NCI-H2029 (cell line): ENCODE results near the gene TMEM178B.
"Not testable (repeated sequence)": the region's sequence is repeated elsewhere in the genome, so short reads cannot be mapped to it uniquely, and the experiment has no call there.

Experiments
- DNase-seq: peaks from one replicate; lab custom pipeline; 2025; lab: John Stamatoyannopoulos, UW

TMEM178B gene

DNA sequence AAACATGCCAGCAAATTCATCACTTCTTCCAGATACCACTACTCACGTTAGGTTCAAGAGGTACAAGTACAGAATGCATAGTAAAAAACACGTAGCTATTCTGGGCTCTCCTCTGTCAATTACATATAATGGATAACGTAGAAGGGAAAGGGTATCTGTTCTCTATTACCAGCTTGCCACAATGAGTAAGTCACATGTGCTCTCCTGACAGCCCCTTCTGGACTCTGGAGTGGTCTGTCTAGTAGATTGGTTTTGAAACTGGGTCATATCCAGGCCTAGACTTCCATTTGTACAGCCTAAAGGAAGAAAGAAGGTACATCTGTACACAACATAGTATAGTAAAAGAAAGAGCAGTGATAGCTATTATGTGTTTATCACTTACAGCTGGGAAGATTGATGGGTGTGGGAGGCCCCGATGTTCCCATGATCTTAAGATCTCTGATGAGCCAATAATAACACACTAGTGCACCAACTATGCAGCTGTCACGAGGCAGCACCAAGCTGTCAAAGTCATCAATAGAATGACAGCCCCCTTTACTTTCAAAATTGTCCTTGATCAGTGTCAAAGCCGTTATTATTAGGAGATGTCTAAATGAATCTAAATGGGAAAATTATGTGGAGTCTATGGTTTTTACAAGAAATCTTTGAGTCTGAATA is 315.4 kb downstream of the TMEM178B start:
- DNase-seq: no peak

DNA sequence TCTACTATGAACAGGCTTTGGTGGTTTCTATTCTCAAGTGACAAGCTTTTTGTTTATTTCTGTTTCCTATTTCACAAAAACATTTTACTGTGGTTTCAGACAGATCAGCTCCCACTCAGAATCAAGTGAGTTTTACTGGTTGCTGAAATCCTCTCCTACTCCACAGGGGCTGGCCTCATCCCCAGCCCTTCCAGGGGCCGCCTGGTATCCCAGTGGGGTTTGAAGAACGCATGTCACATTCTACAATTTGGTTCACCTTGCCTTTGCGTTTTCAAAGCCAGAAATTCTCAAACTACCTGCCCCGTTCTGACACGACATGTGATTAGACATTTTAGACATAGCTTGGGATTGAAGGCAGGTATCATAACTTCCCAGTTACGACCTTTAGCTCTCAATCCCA is 316.5 kb downstream of the TMEM178B start:
- DNase-seq: no peak

DNA sequence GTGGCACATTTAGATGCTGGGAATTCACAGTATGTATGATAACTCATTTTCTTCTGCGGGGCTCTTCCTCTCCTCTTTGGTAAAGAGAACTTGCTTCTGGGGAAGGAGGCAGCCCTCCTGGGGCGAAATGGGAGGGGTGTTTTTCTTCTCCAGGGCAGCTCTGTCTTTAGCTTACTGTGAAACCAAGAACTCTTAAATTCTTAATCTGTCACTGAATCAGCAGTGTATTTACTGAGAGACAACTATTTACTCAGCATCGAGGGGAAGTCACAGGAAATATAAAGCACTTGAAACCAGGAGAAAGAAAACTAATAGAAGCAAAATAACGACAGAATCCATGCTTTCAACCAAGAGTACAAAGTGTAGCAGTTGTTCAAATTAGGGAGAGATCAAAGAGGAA is 319.2 kb downstream of the TMEM178B start:
- DNase-seq: no peak

DNA sequence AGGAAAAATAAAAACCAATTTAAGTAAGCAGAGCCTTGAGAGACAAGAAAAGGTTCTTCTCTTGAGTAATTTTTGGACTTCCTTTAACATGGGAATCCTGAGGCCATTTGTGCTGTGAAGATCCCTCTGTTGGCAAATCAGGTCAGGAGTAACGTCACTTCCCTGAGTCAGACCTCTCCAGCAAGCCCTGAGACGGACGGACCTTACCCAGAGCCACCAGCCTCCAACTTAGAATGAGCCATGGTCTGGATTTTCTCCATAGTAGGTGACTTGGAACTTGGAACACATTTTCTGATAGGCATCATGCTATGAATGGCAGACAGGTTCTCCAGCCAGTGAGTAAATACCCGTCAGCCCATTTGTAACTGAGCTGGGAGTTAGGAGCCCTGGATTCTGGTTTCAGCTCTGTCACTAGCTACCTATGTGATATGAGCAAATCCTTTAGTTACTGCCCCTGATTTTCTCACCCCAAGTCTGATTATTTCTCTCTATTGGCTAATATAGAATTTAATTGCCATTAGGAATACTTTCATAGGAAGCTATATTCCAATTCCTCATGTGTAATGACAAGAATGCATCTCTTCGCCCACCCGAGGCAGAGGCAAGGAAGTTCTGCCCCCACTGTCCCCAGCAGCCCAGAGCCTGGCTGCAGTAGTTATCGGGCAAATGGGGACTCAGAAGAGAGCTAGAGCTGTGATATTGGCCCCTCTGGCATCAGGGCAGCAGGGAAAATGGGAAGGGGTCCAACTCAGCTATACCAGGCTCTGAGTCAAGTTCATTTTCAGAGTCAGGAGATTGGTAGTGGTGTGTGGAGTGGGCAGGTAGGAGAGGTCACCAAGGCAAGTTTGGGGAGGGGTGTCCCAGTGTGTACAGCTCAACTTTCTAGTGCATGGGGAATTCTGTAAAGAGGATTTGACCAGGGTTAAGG is 323.6 kb downstream of the TMEM178B start:
- DNase-seq: no peak

DNA sequence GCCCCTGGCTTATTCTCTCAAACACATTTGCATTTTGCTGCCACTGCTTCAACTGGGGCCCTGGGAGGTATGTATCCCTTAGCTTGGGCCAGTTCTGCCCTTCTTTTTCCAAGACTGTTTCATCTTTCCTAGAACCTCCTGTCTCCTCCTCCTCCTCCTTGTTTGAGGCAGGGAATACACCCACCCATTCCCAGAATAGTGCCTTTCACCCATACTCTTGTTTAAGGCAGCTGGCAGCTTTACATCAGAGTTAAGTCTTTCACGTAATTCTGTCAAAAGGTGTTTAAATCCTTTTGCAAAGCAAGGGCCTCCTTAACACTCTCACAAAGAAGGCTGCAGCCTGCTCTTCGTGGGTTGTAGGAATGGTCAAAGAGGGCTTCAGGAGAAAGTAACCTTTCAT is 326.5 kb downstream of the TMEM178B start:
- no peak for DNase-seq

DNA sequence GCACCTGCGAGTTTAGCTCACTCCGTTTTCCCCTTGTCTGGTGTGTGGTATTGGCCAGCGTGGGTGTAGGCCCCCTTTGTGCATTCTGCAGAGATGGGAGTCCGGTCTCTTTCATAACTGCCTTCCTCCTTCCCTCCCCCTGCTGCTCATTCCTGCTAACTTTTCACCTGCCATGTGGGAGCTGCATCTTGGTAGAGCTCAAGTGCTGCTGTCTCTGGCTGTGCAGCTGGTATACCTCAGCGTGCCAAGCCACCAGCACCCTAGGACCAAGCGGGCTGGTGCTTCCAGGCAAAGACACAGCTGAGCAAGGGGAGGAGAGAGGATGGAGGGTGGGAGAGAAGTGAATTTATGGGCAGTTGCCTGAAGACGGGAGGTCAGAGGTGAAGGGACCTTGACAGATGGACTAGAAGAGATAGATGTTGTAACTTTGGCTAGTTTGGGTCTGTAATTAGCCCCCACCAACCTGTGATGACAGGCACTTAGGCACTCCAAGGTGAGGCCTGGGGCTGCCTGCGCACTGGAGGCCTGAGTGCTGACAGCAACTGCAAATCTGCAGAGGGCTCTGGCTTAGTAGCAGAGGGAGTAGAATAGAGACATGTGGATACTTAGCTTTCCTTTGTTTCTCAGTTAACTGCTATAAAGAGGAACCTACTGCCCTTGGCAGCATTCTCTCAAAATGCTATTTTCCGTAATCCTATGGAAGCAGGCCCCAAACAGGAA is 328.6 kb downstream of the TMEM178B start:
- no peak for DNase-seq

DNA sequence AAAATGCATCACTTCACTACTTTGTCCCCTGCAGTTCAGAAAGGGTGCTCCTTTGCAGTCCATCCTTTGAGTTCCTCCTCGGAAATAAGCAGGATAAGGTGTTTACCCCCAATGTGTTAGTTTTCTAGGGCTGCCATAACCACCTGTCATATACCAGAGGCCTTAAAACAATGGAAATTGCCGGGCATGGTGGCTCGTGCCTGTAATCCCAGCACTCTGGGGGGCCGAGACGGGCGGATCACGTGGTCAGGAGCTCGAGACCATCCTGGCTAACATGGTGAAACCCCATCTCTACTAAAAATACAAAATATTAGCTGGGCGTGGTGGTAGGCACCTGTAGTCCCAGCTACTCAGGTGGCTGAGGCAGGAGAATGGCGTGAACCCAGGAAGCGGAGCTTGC is 330.0 kb downstream of the TMEM178B start:
- DNase-seq: not testable (repeated sequence)

DNA sequence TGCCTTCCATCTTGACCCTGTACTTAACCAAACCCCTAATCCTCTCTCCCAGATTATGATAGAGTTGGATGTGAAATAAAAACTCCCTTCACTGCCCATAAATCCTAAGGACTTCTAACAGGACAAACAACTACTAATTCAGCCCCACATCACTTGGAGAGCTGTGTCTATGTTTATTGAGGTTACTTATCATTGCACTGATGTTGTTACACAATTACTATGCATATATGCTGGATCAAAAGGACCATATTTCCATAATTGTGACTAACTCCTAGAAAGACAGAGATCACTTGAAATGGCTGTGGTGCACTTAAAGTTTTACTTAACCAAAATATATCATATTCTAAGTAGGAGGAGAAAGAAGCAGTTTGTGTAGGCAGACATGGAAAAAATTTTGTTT is 332.5 kb downstream of the TMEM178B start:
- no peak for DNase-seq

DNA sequence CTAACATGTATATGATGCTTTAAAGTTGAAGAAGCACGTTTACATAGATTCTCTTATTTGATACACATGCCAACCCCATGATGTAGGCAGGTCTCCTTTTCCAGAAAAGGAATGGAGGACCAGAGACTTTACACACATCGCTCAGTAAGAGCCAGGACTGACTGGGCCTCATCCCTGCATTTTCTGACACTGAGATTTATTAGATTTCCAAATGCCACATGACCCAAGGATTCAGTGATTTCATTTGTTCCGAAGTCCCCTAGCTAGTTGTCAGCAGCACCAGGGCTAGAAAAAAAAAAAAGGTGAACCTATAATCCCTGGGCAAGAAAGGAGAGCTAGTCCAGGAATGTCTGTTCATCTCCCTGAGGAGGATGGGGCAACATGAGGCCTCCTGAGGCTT is 334.0 kb downstream of the TMEM178B start:
- DNase-seq: no peak

DNA sequence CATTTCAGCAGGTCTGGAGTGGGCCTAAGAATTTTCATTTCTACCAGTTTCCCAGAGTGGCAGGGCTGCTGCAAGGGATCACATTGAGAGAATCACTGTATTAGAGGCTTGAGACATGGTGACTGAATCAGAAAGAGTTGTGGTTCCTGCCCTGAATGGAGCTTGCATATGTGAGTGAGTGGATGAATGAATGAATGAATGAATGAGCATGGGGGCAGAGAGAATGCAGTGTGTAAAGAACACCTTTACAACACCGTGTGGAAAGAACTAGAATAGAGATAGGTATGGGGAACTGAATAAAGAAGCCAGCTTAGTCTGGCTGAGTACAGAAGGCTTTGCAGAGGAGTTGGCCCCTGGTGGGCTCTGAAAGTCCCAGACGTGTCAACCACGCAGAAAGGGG is 334.6 kb downstream of the TMEM178B start:
- DNase-seq: no peak

DNA sequence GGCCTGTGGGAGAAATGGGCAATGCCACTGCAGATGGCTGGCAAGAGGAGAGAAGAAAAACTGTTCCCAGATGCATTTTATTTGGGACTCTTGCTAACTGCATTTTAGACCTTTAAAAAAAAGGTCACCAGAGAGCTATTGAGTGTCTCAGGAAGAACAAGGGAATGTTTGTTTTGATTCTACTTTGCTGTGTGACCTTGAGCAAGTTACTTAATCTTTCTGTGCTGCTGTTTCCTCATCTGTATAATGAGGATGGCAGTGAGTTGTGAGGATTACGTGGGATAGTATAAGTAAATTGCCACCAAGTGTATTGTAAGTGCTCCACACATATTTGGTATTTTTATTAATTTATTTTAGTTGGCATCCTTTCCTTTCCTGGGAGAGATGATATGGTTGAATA is 335.4 kb downstream of the TMEM178B start:
- DNase-seq: no peak

DNA sequence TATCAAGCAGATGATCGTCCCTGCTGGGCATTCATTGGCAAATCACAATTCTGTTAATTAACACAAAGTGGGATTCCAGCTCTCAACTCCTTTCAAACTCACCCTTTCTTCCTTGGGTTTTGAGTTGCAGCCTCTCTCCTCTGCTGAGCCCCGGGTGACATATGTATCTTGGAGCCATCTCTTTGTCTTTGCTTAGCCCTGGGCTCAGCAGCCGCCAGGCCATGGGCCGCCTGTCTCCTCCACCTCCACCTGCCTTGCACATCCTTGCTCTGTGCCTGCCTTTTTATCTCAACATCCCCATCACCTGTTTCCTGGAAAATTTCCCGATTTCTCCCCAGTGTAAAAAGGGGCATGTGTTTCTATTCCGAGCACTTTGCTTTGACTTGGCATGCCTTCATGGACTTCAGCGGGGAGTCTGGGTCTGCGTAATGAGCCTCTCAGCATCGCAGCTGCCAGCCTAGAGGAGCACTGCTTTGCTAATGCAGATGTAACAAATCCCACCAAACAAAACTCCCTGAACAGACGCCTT is 336.0 kb downstream of the TMEM178B start:
- DNase-seq: no peak

DNA sequence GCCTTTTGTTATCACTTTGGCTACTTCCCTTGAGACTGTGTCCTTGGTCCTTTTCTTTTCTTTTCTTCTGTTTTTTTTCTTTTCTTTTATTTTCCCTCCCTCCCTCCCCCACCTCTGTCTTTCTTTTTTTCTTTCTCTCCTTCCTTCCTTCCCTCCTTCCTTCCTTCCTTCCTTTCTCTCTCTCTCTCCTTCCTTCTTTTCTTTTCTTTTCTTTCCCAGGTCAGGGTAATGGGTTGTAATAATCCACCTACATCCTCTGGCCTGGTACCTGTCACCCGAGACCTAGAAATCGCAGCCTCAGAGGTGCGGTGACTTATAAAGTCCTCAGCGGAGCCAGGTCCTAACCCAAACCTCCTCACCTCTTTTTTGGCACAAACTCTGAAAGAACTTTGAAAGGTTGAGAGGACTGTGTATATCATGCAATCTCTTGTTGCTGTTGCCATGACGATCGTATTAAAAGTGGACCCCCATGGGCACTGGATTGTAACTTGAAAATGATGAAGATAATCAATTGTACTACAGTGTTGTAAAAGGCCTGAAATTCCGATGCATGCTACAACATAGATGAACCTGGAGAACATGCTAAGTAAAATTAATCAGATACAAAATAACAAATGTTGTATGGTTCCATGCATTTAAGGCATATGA is 336.6 kb downstream of the TMEM178B start:
- DNase-seq: no peak

DNA sequence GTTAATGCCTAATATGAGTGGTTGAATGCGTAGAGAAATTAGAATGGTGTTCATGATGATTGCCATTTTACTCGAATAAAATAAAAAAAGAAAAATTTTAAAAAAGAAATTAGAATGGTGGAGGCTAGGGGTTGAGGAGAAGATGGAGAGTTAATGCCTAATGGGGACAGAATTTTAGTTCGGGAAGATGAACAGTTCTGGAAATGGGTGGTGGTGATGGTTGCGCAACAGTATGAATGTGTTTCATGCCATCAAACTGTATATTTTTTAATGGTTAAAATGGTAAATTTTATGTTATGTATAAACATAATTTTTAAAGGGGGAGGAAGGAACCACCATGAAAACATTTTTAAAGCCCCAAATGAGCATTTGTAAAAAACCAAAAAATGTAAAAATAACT is 337.3 kb downstream of the TMEM178B start:
- DNase-seq: no peak

DNA sequence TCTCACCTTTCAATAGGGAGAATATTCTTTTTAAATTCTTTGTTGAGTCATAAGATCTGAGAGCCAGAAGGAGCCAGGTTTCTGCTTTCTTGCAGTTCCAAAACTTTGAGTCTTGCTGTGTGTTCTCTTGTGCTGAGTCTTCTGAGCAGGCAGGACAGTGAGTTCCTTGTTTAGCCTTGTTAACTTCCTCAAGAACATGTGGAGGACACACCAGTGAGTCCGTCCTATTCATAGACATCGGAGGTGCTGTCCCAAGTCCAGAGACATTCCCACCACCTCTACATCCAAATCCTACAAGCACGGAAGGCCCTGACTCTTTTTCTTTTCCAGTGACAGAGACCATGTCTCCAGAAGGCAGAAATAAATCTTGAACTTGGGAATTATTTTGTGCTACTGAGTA is 342.1 kb downstream of the TMEM178B start:
- DNase-seq: no peak

DNA sequence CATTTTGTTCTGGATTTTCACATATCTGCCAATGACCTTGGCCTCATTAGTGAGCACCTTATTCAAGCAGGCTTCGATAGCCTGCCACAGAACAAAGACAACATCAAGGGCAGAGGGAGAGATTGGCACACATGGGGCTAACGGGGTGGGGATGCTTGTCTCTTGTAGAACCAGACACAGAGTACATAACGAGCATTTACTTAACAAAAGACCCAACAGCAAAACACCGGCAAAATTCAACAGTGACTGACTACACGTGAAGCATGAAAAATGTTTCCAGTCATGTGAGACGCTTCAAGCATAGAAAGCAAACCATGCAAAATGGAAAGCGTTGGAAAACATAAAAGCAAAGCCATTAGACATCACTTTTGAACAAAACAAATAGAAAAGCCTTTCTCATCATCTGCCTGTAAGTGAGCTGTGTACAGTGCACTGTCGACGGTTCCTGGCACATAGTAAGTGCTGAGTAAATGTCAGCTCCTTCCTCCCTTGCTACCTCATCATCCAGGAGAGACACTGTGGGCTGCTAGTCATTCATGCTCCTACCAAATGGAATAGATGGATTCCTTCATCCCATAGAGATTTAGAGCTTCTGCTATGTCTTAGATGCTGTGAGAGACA is 342.9 kb downstream of the TMEM178B start:
- peak; percentile 97 for DNase-seq

DNA sequence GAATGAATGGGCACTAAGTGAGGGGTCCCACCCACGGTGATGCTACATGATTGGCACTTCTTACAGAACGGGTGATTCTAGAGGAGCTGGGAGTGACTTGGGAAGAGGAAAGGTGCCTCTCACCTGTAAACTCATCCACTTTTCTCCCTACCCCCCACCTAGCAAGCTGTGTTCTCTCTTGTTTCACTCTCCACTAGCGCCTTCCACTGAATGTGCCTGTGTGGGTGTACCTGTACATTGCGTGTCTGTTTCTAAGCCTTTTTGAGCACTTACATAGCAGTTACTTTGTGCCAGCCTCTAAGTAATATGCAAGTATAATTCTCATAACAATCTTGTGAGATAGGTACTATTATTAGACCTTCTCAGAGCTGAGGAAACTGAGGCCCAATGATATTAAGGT is 343.6 kb downstream of the TMEM178B start:
- DNase-seq: no peak

DNA sequence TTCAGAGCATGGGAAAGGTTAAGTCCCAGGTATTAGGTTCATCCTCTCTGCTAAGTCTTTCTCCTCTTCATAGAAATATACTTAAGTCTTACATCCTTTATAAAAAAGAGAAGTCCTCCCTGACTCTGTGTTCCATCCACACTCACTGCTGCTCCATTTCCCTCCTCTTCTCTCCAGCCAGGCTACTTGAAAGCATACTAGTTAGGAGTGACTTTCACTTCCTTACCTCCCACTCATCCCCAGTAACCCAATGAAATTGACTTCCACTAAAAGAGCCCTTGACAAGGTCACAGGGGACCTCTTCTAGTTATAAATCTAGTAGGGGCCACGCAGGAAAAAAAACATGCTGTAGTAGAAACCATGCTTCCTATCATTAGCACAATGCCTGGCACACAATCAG is 344.2 kb downstream of the TMEM178B start:
- no peak for DNase-seq

DNA sequence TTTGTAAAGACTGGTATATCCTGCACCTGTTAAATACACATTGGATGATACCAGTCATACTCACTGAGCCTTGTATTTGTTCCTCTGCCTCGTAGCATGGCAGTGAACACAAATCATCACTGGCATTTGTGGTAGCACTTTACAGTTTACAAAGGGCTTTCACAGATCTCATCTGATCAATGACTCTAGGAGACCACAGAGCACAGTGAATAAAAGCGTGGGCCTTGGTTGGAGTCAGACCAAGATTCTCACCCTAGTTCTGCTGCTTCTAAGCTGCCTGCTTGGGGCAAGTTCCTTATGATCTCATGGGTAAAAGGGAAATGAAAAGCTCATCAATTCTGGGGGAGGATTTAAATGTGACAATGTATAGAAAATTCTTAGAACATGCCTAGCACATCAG is 347.4 kb downstream of the TMEM178B start:
- DNase-seq: no peak

DNA sequence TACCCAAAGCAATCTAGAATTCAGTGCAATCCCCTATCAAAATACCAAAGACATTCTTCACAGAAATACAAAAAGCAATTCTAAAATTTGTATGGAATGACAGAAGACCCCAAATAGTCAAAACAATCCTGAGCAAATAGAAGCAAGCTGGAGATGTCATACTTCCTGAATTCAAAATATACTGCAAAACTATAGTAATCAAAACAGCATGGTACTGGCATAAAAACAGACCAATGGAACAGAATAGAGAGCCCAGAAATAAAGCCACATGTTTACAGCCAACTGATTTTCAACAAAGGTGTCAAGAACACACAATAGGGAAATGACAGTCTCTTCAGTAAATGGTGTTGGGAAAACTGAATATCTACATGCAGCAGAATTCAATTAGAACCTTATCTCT is 353.3 kb downstream of the TMEM178B start:
- no peak for DNase-seq

DNA sequence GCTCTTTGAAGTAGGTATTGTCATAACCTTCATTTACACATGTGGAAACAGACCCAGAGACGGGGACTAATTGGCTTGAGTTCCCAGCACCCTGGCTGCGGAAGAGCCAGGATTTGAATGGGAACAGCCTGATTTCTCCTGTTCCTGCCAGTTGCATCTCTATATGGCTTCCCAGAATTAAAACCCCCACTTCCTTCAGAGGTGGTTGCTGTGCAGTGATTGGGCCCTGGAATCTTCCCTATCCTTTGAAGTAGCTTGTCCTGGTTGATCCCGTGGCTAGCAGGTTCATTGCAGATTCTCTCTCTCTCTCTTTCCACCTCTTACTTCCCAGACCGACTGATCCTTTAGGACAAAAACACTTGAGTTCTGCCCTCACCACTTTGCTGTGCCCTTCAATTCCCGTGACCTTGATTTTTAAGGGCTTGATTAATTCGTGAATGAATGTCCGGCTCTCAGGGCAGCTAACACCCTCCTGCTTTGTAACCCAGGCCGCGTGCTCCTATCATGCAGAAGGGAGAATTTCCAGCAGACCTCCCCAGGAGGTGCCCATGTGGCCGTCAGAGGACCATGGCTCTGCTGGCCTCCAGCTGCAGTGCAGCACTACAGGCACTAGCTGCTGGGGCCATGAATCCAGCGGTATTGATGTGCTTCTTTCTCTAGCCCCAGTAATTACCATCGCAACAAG is 356.7 kb downstream of the TMEM178B start:
- peak; percentile 88 for DNase-seq
